ENCODE measurements around the gene LDB2. TPM values are rescaled to one million over a fixed set of nuclear protein-coding genes. Genes with fewer than 3 reads are reported as not detected.

Gene LDB2
- total RNA-seq, 1 donor from 2014 or later: 33.3 TPM

DNA sequence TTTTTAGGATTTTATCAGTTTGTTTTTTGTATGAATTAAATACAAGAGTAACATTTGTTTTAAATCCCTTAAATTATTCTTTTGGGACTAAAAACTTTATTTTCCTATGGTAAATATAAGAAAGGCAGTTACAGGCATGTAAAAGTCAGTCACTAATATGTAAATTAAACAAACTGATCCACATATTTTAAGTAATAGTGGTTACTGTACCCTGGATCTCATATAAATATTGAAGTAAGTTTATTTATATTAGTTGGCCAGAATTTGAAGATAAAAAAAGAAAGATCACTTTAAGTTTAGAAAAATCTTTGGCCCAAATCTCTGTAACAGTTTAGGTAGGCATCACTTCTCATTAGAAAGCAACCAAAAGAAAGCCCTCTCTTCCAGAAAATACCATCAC is 45.8 kb downstream of the LDB2 start:
- intact Hi-C loops (cut with DNase I): no loop called here

DNA sequence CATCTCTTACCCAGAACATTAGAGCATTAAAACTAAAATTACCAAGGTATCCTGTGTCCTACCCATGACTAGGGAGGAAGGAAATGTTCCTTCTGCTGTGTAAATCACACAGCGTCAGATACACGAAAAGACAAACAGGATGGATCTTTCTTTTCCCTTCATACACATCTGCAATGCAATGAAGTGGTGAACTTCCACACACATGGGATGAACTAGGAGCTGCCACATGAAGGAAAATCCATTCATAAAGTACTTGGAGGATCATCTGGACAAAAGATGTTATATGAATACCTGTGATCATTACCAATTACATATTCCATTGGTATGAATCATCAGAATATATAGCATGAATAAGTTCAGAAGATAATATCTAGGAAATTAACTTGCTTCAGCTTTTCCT is 46.2 kb downstream of the LDB2 start:
- intact Hi-C loops (cut with DNase I): no loop called here
- DNase-seq (ENCODE audit: low spot score): no peak

More for the DNA sequence above, 45.8 kb downstream of the LDB2 start:
- no peak for DNase-seq (ENCODE audit: low spot score)

DNA sequence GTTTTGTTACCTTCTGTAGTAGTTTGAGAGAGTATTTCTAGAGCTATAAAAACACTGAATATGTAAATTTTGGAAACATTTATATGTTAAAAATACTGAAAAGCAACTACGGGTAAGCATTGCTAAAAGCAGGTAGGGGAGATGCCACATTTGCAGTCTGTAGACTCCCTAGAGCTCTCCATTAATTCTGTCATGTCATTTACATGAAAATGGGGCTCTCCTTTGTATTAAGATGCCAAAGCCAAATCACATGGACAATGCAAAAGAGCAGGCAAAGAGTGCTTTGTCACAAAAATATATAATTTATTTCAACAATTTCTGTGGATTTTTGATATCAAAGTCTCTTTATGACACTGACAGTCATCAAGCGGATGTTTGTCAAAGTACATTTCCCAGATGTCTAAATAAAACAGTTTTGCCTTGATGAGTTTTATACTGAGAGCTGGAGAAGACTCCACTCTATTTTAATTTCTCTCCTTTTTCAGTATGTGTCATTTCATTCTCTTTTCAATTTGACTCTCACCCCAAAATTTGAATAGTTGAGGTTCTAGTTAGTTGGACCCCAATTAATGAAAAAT is 51.8 kb downstream of the LDB2 start:
- intact Hi-C loops (cut with DNase I): no loop called here
- DNase-seq (ENCODE audit: low spot score): no peak

DNA sequence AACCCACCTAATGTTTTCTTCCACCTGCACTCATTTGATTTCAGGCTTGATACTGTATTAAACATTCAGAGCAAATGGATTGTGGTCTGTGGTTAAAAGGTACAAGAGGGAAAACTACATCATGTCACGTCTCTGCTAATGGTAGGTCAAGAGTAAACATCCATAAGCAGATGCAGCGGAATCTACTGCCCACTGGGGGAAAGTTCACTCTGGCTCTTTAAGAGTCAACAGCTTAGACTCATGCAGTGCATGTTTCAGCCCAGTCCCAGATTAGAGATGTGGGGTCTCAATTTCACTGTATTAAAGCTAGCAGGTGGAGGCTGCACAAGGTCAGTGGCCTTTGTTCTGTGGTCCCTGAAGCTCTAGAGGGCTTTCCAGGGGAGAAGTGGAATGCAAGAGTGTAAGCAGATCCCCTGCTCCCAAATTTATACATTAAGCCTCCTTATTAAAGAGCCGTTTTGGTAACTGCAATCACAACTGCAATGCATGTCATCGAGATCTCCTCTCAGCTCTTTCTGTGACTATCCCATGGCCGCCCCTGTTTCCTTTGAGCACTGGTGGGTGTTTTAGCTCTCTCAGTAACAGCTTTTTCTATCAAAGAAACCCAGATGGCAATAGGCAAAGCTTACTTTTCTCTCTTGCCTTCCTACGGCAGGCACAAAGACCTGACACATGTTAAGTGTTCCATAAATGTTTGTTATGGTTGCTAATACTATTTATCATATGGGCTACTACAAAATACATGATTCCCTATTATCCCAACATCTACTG is 53.4 kb downstream of the LDB2 start:
- no peak for DNase-seq (ENCODE audit: low spot score)
- intact Hi-C loops (cut with DNase I): no loop called here

DNA sequence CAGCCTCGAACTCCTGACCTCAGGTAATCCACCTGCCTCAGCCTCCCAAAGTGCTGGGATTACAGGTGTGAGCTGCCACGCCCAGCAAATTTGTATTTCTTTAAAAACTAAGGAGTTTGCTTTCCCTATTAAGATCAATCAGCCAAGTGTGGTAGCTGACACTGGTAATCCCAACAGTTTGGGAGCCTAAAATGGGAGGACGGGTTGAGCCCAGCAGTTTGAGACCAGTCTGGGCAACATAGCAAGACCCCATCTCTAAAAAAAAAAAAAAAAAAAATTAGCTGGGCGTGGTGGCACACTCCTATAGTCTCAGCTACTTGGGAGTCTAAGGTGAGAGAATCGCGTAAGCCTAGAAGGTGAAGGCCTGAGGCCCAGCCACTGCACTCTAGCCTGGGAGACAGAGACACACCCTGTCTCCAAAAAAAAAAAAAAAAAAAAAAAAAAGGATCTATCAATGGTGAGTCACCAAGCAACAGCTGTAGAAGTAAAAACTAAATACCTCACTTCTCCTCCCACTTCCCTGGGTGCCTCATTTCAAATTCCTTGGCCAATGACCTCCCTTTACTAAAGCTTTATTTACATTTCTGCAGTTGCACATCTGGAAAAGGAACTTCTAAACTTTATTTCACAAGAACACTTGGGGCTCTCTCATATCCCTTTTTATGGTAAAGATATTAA is 54.5 kb downstream of the LDB2 start:
- intact Hi-C loops (cut with DNase I): no loop called here
- no peak for DNase-seq (ENCODE audit: low spot score)

DNA sequence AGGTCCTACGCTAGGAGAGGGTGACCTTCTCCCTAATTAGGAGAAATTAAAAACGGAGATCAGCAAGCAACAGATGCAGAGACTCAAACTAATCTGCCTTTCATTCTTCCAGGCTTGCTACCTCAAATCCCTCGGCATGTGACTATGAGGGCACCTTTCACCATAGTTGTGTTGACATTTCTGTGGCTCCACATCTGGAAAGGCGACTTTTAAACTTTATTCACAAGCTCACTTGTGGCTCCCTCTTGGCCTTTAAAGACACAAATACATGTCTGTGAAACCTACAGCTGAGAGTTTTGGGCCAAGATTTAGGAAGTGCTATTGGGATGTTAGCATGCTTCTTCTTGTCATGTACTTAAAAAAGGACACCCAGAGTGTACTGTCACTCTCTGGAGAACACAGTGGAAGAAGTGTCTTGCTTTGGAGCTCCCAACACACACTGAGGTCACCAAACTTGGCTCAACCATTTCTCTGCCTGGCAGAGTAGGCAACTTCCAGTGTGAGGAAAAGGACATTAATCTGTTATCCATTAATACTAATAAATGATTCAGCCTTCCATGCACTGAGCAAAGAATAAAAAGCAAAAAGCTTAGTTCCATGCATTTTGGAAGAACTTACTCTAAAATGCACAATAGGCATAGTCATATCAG is 60.1 kb downstream of the LDB2 start:
- intact Hi-C loops (cut with DNase I): no loop called here
- DNase-seq (ENCODE audit: low spot score): no peak

DNA sequence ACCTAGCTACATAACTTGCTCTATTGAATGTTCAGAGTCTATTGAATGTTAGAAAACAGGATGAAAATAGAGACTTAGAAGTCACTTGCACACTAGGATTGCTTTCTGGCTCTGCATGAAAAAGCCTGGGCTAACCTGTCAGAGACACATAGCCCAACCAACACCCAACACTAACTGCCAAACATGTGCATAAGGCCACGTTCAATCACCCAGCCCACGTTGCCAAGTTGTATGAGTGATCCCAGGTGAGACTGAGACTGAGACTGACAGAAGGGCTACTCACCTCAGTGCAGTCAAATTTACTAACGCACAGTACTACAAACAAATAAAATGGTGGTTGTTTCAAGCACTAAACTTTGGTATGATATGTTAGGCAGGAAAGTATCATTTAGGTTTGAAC is 61.0 kb downstream of the LDB2 start:
- intact Hi-C loops (cut with DNase I): no loop called here

DNA sequence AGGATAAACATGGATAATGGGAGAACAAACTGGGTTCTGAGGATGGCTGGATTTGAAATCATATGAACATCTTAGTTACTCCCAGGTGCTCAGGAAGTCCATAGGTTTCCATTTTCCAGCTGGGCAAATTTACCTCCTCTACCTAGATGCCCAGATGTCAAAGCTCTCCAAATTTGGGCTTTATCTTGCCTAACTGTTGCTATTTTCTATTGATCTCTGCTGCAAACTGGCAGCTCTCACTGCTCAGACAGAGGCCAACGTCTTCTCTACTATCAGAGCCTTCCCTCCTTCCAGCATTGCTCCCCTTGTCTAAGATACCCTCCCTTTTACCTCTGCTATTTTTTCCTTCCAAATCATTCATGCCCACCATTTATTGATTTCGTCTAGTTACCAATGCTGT is 62.1 kb downstream of the LDB2 start:
- no peak for DNase-seq (ENCODE audit: low spot score)
- intact Hi-C loops (cut with DNase I): no loop called here

More for the DNA sequence above, 61.0 kb downstream of the LDB2 start:
- no peak for DNase-seq (ENCODE audit: low spot score)

DNA sequence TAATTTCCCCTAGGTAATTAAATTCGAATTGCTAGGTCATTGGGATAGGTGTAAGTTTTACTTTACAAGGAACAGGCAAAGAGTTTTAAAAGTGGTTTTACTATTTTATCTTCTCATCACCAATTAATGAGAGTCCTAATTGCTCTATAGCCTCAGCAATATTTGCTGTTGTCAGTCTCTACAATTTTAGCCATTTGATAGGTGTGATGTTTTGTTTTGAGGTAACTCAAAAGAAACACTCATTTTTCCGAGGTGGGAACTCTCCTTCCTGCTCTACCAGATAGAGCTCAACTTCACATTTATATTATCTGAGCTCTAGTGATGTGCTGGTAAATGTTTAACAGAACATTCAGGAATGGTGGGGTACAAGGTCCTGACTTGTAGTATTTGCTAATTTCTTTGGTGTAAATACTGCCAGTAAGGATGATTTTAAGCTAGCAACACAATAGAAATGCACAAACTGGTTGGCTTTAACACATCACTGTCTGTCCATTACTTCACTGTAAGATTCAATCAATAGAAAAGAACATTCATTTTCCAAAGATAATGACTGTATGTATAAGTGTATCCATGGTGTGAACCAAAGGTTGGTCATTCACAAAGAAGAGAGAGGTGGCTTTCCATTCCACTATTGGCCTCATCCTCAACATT is 62.7 kb downstream of the LDB2 start:
- intact Hi-C loops (cut with DNase I): no loop called here
- no peak for DNase-seq (ENCODE audit: low spot score)

DNA sequence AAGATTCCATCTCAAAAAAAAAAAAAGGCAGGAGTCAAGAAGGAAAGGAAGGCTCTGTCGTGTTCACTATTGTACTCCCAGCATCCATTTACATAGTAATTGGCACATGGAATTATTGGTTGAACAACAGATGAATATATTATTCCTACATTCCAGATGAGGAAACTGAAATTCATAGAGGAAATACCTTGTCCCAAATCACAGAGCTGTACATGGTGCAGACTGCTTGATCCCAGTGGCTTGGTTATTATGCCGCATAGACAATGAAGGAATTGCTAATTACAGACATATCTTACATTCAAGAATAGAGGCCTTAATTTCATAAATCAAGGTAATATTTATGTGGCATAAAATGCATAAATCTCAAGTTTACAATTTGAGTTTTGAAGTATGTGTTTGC is 63.6 kb downstream of the LDB2 start:
- intact Hi-C loops (cut with DNase I): no loop called here

DNA sequence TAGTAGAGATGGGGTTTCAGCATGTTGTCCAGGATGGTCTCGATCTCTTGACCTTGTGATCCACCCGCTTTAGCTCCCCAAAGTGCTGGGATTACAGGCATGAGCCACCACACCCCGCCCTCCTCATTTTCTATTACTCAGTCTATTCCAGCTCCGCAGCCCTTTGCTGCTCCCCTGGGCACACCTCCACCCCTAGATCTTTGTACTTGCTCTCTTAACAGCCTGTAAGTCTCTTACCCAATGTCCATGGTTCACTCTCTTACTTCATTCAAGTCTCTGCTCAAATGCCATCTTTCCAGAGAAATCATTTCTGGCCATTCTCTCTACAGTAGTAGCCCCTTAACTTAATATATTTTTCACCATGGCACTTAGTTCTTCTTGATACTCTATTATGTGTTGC is 64.7 kb downstream of the LDB2 start:
- DNase-seq (ENCODE audit: low spot score): no peak
- intact Hi-C loops (cut with DNase I): no loop called here

More for the DNA sequence above, 63.6 kb downstream of the LDB2 start:
- DNase-seq (ENCODE audit: low spot score): no peak

DNA sequence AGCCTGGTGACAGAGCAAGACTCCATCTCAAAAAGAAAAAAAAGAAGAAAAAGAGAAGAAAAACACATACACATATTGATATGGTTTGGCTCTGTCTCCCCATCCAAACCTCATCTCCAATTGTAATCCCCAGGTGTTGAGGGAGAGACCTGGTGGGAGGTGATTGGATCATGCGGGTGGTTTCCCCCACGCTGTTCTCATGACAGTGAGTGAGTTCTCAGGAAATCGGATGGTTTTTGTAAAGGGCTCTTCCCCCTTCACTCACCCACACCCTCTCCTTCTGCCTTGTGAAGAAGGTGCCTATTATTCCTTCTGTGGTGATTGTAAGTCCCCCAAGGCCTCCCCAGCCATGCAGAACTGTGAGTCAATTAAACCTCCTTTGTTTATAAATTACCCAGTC is 68.4 kb downstream of the LDB2 start:
- intact Hi-C loops (cut with DNase I): no loop called here
- no peak for DNase-seq (ENCODE audit: low spot score)

DNA sequence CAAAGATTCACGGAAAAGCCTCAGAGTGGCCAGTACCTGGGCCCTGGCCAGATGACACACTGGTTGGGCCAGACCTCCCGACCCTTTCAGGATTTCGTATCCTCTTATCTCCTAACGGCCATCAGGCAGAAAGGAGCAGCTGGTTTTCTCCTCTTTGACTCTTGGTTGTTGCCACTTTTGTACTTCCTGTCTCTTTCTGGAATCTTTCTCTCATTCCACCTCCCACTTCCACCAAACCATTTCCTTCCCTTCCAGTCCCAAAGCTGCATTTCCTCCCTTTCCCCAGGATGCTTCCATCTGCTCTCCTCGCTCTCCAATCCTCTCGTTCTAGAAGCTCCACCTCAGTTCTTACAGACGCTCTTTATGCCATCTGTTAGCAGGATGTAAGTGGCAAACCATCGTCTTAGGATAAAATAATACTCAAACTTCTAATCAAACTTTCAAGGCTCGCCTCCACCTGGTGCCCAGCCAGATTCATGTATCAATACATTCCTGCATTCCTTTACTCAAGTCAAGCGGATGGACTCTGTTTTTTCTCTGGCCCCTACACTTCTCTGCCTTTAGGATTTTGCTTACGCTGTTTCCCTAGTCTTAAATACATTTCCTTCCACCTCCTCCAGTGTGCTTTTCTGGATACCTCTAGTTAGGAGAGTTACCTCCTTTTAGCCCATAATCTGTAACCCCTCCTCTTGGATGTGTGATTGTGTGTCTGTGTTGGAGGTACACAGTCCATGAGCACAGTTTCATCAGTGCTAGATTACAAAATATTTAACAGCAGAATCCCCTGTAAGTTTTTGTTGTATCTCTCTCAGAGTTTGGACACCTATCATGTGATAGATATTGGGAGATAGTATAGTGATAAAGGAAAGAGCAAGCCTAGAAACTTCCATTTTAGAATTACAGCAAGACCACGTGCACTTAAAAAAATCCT is 70.4 kb downstream of the LDB2 start:
- DNase-seq (ENCODE audit: low spot score): no peak
- intact Hi-C loops (cut with DNase I): no loop called here

DNA sequence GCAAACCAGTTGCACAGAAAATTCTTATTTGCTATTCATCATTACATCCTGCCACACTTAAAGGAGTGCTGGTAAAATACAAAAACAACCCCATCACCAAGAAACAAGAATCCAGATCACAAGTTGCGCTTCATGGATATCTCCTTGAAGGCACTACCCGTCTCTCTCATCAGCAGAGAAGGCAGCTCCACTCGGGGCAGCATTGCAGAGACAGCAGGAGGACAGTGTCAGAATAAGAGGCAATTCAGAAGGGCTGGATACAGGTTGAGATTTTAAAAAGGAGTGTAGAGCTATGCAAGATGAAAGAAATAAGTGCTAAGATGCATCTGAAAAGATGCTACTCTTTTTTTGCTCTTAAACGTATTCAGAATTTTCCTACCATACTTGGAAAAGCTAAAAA is 71.4 kb downstream of the LDB2 start:
- DNase-seq (ENCODE audit: low spot score): no peak
- intact Hi-C loops (cut with DNase I): no loop called here

DNA sequence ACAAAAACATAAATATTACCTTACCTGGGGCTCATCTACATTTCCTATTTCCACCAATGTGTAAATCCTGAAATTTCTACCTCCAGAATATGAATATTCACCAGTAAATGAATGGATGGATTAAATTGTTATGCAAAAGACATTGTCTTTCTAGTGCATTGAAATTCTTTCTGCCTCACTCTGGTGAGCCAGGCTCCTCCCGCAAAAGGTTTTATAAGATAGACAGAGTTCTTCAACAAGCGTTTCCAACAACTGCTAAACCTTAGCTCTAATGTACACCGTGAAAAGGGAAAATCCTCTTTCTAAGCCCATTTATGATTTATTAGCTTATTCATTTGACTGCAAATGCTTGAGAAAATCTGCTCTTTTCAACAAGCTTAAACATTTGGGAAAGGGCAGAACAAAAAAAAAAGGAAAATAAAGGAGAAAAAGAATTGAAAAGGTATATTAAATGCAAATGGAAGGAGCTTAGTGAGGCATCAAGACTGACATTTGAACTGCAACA is 72.0 kb downstream of the LDB2 start:
- no peak for DNase-seq (ENCODE audit: low spot score)
- intact Hi-C loops (cut with DNase I): no loop called here

DNA sequence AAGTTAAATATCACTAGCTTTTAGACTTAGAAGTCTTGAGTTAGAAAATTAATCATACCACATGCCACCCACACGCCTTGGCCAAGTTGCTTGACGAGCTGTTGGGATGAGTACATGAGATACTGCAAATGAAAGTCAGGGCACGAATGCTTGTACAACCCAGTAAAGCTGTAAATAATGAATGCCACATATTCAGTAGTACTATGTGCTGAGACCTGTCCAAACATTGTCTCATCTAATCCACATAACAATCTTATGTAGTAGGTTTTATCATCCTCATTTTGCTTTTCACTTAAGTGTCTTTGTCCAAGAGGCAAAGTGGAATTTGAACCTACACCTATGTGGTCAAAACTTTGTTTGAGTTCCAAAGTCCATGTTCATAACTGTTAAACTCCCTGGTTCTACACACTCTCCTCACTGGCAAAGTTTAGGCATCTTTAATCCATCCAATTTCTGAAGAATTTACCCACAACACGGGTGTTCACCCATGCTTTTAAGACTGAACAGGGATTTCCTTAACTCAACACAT is 74.1 kb downstream of the LDB2 start:
- intact Hi-C loops (cut with DNase I): loop anchor here (5.0 kb wide), 1 partner anchor 33 kb away; no protein-coding TSS in a partner anchor

DNA sequence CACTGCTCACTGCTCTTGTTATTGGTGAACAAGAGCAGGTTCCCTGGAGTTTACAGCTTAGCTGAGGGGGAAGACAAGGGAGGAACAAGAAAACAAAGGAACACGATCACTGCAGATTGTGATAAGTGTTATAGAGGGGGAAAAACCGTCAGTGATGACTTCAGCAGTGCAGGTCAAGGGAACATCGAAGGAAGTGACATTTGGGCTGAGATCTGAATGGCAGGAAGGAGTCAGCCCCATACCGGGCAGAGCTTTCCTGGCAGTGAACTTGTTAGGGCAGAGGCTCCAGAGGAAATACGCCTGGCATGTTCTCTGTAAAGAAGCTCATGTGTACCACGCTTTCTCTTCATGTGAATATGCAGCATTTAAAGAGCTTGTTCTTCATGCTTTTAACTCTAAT is 78.1 kb downstream of the LDB2 start:
- intact Hi-C loops (cut with DNase I): loop anchor here (5.0 kb wide), 1 partner anchor 37 kb away; no protein-coding TSS in a partner anchor
- no peak for DNase-seq (ENCODE audit: low spot score)

More for the DNA sequence above, 74.1 kb downstream of the LDB2 start:
- DNase-seq (ENCODE audit: low spot score): no peak

DNA sequence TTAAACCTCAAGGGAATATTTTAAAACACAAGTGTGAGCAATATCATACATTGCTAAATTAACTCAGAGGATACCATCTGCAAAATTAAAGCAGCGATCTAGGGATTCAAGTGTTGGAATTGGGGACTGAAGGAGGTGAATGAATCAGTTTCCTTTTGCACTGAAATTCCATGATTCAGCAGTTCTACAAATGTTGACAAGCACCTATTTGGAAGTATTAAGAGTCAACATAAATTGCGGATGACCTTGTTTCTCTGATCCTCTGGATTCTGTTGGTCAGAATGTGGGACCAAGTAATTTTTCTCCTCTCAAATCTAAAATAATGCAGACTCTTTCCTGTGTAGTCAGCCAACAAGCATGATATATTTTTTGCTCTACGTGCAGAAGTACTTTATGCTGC is 78.8 kb downstream of the LDB2 start:
- intact Hi-C loops (cut with DNase I): loop anchor here (5.0 kb wide), 1 partner anchor 38 kb away; no protein-coding TSS in a partner anchor
- DNase-seq (ENCODE audit: low spot score): no peak

Measured in cardiac septum (tissue), 1 donor.